Uterus (tissue), 2 donors: Measurements from ENCODE around the gene ATG5.

Experiments used
- POLR2A ChIP-seq, 2 donors: fragments of 450-650 bp; IDR thresholded peaks; one replicate each; pipeline ENCODE4 v1.6.1; 2016; ENCODE audit warnings: antibody characterized with exemption in 2 of 2, mild to moderate bottlenecking in 1 of 2, moderate library complexity in 1 of 2
- TF ChIP-seq, protein P1 (sequence below), 4 experiments: fragments of 200-600 bp in 2 of 4; fragments of 450-650 bp in 2 of 4; sonication (generic) in 2 of 4; IDR thresholded peaks; one replicate each; pipeline ENCODE4 v1.5.1; 2016 to 2019; ENCODE audit warnings: antibody characterized with exemption in 4 of 4, mild to moderate bottlenecking in 2 of 4, moderate library complexity in 1 of 4

DNA sequence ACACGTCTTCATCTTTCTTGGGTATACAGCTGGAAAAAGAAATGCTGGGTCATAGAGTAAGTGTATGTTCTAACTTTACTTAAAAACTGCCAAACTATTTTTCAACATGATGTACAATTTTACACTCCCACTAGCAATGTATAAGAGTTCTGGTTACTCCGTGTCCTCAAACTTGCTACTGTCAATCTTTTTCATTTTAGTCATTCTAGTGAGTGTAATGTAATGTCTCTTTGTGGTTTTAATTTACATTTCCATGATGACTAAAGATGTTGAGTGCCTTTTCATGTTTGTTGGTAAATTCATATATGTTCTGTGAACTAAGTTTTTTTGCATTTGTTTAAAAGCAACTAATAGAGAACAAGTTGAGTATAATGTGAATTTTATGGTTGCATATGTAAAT, 43.9 kb downstream of the ATG5 start:
- TF ChIP-seq, protein P1, sequence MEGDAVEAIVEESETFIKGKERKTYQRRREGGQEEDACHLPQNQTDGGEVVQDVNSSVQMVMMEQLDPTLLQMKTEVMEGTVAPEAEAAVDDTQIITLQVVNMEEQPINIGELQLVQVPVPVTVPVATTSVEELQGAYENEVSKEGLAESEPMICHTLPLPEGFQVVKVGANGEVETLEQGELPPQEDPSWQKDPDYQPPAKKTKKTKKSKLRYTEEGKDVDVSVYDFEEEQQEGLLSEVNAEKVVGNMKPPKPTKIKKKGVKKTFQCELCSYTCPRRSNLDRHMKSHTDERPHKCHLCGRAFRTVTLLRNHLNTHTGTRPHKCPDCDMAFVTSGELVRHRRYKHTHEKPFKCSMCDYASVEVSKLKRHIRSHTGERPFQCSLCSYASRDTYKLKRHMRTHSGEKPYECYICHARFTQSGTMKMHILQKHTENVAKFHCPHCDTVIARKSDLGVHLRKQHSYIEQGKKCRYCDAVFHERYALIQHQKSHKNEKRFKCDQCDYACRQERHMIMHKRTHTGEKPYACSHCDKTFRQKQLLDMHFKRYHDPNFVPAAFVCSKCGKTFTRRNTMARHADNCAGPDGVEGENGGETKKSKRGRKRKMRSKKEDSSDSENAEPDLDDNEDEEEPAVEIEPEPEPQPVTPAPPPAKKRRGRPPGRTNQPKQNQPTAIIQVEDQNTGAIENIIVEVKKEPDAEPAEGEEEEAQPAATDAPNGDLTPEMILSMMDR (IDR thresholded peaks at IDR 0.05), result no peak
- TF ChIP-seq POLR2A (IDR thresholded peaks at IDR 0.05), result no peak
